GM21423 (cell line): Measurements from ENCODE around the gene DUSP22.

Experiments used
- ATAC-seq: cut with Tn5 transposase; IDR thresholded peaks from one replicate; pipeline ENCODE4 v1.9.1; 2021; ENCODE audit warnings: mild to moderate bottlenecking, moderate library complexity; ENCODE audit not compliant: unreplicated experiment

Gene DUSP22

DNA sequence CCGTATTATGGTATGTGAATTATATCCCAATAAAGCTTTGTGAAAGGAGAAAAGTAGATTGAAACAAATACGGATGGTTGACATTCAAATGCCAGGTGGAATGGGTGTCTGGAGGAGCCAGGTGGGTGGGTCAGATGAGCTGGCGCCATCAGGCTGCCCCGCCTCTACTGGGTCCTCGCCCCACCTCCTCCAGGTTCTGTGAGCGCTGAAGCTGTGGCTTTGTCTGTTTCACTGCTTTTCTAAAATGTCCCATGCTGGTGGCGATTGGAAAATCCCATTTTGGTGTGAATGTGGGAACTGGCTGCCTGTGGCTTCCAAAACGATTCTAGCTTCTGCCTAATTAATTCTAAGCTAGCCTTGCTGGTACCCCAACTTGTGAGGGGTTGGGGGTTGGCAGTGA, 16.5 kb downstream of the DUSP22 start:
- ATAC-seq = no peak

DNA sequence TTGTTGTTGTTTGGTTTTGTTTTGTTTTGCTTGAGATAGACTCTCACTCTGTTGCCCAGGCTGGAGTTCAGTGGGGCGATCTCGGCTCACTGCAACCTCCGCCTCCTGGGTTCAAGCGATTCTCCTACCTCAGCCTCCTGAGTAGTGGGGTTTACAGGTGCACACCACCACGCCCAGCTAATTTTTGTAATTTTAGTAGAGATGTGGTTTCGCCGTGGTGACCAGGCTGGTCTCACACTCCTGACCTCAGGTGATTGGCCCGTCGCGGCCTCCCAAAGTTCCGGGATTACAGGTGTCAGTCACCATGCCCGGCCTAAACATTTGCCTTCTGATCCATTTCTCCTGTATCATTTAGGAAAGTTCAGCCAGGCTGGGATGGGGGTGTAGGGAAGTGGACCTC, 17.7 kb downstream of the DUSP22 start:
- no peak for ATAC-seq

DNA sequence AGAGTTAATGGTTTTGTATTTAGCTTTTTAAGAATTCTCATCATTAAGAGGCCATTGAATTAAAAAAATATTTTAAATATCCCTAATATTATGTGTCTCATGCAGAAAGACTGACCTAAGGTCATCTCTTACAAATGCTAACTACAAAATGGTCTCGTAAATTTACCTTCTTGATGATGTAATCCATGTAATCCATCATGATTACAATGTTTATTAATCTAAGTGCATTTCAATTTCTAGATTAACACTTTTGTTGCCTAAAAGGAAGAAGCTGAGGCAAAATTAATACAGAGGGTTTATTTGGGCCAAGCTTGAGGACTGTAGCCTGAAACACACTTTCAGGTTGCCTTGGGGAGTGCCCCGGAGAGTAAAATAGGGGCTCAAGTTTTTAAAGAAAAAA, 18.4 kb downstream of the DUSP22 start:
- no peak for ATAC-seq

DNA sequence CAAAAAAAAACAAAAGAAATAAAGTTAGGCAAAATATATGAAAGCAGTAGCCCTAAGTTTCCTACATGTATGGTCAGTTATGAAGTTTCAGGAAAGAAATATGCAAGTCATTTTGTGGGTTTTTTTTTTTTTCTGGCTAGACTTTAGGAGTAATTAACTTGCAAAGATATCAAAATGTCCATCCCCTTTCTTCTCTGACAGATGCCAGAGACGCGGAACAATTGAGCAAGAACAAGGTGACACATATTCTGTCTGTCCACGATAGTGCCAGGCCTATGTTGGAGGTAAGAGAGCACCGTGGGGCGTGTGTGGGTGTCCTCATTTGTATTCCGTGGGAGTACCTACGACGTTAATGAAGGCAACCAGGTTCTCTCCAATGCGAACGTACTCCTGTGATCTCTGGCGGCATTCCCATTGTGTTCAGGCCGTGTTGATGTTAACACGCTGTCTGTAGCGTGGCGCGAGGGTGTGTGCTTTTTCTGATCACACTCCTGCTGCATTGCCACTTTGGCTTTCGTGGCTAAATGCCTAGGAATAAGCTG, 19.5 kb downstream of the DUSP22 start:
- no peak for ATAC-seq

DNA sequence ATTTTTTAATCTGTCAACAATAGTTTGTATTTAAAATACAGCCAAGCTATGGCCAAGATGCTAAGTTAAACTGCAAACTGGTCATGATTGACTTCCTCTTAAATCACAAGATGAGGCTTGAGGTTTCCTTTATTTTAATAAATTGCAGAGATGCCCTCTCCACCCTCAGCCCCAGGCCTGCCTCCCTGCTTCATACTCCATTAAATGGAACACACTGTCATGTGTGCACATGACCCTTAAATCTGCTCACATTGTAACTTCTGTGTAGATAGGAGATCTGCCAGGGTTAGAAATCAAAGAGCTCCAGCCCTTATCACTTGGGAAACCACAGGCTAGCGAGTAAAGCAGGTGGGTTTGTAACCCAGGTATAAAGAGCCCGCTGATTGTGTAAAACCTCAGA, 20.8 kb downstream of the DUSP22 start:
- no peak for ATAC-seq

DNA sequence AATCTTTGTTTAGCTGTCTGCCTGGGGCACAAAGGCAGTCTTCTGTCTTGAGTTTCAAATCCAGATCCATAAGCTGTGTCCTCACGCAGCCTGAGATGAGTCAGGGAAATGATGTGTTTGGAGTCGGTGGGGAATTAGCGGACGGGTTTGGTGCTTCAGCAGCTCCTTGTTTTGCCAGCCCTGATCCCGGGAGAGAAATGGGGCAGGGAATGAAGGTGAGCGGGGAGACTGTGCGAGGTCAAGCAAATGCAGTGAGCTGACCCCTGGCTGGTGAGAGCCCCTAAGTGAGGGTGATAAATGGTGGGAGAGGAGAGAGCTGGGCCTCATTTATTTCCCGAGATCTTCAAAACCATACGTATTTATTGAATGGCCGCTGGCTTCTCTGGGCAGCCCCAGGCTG, 21.6 kb downstream of the DUSP22 start:
- no peak for ATAC-seq

DNA sequence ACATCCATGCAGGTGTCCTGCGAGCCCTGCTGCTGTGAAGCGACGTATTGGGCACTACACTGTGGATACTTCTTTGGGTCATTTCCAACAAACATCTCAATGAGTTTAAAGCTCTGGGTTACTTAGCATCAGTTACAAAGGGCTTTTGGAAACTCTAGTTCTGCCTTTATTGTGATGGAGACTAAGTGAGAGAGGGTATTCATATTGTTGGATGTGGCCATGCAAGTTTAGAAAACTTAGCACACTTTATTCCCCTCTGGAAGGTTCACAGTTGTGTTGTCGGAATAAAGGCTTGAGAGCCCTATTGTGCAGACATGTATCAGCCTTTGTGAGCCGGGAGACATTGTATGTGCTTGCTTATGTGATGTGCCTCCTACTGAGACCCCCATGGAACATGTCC, 22.1 kb downstream of the DUSP22 start:
- no peak for ATAC-seq

DNA sequence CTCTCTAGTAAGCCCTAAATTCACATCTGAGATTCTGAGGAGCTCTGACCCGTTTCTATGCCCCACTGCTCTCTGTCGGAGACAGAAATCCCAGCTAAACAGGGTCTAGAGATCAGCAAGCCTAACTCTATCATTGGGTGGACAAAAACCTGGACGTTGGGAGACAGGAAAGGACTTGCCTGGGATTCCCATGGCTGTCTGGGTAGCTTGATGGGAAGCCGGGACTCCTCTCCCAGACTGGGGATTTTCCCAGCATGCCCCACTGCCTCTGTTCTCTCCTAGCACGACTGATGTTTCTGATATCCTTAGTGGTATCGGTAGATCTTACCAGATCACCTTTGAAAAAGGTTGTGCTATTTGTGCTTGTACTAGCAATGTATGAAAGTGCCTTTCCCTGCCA, 22.9 kb downstream of the DUSP22 start:
- no peak for ATAC-seq

DNA sequence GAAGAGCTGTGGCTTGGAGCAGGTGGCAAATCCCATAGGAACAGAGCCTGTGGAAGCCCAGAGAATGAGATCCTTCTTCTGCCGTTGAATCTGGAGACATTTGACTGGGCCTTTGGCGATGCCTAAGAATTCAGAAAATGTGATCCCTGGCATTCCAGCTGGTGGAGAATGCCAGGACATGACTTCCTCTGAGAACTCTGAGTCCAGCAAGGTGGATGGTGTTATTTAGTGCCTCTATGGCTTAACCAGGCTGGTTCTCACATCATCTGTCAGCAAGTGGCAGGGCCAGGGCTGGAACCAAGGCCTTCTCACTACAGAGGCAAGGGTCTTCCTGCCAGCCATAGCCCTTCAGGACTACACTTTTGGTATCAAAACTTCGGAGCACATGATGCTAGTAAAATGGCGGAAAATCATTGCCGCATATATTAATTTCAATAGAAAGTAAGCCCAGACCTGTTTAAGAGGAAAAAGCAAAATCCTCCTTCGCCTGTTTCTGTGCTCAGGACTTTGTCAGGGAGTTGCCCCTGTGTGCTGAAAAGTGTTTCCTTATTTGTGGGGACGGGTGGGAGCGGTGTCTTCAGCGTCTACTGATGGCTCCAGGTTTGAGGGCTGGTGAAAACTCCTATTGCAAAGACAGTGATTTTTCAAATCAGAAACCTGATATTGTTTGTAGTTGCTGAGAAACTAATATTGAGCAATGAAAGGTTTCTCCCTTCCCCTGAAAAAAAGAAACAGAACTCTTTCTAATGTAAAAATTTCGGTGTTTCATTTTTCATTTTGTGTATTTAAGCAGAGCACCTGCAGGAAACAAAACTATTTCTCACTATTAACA, 23.9 kb downstream of the DUSP22 start:
- peak; percentile 26 for ATAC-seq

DNA sequence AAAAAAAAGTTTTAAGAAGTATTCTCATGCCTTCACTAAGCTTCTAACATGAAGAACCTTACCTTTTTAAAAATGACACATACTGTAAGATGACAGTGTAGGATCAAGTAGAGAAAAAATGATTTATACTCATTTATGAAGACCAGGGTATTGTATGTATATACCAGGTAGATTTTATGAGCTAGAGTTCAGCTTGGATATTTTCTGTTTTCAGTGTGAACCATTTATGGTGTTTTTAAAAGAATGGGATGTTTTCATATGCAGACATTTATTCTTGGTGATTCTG, 24.4 kb downstream of the DUSP22 start:
- ATAC-seq = no peak

DNA sequence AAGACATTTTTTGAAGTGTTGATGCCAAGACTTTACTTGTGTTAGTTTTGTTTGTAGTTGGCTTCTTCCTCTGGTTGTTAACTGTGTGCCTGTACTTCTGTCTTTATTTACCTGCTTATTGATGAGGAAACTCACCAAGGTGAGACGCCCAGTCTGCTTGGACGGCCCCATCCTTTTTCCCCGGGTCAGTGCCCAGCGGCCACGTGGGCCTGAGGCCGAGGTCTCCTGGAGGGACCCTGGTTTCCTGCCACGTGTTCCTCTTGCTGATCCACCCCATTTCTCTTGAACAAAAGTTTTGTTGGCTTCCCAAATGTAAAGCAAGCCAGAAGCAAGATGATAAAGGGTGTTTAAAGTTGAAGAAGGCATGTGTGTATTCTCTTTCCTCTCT, 24.8 kb downstream of the DUSP22 start:
- no peak for ATAC-seq

DNA sequence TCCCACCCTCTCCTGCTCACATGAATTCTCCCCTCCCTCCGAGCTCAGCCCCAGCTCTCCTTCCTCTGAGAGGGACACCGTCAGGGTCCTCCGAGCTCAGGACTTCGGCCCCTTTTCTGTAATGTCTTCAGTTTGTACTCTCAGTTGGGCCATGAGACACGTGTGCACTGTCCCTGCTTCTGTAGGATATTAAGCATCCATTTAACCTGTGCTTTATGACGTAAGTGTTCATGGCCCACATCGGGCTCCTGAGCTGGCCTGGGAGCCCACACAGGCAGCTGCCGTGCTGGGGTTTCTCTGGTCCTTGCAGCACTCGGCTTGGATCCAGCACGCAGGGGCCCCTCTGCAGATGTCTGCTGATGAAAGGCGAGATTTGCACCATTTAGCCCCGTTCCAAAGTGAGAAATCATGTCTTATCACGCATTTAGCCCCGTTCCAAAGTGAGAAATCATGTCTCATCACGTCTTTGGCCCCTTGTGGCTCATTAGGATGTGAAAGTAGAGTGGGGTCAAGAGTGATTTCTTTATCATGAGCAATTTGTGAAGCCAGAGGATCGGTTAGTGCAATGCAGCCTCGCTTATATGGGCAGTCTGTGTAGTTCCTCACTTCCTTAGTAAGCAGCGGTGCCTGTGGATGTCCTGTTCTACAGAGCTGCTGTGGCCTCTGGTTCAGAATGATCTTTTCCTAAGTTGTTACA, 25.3 kb downstream of the DUSP22 start:
- ATAC-seq = peak; percentile 21

DNA sequence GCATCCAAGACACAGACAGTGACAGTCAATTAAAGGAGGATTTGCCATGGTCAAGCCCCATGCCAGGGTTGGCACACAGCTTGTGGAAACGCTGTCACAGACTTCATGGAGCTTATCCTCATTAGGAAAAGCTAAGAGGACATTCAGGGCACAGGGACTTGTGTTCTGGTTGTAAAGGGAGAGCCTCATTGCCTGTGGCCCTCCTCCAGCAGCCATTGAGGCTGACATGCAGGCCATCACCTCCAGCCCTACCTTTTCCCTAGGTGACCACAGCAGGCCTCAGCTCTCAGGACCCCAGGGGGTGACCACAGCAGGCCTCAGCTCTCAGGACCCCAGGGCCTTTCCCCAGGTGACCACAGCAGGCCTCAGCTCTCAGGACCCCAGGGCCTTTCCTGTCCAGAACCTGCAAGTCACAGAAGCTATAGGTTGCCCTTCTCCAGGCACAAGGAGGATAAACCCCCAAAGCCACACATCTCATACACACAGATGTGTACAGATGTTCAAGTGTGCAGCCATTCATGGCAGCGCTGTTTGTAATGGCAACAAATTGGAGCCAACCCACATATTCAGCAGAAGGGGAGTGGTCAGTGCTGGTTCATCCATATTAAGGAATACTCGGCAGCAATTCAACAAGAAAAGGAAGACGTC, 26.1 kb downstream of the DUSP22 start:
- ATAC-seq = no peak

DNA sequence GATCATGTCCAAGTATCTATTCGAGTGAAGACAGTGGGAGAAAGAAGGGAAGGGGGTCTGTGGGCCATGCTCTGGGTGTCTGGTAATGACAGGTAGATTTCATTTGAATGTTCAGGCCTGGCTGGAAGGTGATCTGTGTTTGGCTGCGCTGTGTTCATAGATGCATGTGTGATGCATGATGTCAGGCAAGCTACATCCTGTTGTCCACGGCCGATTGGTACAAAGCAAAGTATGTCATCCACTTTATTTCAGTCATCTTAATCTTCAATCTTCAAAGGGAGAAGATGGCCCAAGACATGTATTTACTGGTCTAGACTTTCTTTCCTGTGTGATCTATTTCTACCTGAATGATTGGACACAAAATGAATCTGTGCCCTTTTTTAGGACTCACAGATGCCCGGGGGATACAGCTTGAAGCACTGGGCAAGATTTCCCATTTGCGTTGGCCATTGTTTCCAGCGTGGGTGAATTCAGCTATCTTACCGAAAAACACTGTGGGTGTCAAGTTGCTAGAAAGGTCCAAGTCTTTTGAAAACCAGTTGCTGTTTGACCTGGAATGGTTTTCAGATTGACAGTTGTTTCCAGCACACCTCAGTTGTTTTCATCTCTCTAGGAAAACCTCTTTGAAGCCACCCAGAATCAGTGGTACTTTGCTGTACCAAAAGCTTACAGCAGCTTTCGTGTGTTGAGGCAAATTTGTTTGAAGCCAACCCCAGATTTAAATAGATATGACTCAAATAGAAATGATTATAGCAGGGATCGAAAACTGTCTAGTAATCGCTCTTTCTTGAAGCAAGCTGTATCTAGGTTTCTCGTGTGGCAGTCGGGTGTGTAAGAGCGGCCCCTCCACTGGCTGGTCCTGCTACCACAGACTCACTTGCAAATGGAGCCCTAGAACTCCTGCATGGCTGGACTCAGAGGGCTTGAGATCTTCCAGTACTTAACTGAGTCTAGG, 27.2 kb downstream of the DUSP22 start:
- peak; percentile 33 for ATAC-seq

DNA sequence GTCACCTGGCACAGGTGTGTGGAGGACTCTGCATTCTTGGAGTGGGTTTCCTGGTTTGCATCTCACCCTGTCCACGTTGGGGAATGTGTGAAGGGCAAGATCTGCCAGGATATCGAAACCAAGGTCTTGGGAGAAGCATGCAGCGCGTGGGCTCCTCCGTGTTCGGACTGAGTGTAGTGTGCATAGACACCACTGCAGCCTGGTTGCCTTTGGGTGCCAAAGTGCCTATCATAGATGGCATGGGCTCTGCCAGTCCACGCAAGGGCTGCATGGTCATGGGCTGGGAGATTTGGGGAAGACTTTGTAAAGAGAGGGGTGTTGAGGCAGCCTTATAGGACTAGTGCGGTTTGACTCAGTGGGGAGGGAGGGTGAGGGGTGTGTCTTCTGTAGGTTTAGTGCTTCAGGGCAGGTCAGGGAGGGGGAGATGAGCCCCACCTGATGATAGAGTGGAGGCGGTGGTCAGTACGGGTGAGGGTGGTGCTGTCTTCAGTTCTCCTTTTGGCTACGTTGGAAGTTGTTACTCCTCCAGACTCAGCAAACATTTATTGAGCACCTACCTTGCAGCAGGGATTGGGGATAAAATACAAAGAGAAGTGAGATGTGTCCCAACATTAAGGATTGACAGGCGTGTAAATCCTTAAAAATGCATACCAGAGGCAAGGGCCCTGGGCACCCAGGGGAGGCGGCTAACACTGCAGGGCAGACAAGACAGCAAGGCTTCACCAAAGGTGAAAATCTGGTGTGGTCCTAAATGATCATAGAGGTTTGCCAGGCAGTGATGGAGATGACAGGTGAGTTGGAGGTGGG, 28.3 kb downstream of the DUSP22 start:
- no peak for ATAC-seq

DNA sequence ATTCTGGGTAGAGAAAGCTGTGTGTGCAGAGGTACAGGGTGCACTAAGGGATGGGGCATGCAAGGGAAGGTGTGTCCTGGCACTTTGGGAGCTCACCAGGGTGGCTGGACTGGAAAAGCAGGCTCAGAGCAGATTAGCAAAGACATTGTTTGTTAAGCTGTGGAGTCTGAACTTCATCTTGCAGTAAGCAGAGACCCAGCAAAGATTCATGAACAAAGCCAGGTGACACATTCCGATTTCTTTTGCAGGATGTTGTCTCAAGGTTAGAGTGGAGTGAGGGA, 28.8 kb downstream of the DUSP22 start:
- ATAC-seq = no peak

DNA sequence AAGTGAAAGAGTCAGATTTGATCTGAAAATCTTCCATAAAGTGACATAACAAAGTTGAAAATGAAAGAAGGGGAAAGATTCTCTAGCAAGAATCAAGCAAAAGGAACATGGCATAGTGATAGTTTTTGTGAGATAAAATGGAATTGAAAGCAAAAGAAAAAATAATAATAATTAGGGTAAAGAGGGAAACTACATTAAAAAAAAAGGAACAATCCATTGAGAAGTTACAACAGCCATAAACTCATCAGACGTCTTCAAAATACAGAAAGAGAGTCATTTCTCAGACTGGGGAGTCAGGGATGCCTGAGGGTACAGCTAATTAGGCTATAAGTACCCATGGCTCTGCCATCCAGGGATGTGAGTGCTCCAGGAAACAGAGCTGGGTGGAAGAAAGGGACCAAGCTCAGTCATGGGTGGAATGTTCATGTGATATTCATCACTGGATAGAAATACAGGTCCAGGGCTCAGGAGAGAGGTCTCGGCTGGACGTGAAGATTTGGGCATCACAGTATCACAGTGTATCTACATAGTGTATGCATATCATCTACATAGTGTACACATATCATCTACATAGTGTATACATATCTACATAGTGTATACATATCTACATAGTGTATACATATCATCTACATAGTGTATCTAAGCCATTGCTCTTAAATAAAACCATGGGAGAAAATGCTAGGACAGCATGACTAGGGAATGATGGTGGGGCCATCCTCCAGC, 29.4 kb downstream of the DUSP22 start:
- no peak for ATAC-seq

DNA sequence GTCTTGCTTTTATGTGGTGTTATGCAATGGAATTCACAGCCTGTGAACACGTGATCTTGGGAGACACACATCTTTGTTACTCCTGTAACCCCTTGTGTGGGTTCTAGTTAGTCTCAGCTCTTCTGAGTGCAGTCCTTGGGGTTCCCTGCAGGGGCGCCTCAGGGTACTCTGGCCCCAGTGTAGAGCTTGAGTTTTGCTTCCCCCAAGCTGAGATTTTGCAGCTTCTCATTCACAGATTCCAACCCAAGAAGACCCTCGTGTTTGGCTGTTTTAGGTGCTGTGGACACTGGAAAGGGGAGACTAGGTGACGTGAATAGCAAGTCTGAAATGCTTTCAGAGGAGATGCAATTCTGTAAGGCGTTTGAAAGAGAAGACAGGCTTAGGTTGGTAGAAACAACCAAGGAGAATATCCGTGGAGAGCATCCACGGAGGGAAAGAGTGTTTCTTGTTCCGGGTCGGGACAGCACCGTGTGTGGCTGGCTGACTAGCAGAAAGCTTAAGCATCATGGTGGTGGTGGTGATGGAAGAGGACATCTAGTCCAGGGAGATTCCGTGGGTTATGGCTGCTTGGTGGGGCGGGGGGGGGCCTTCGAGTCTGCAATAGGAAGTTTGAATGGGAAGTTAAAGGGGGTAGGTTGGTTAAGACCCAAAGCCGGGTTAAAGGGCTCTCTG, 30.1 kb downstream of the DUSP22 start:
- ATAC-seq = no peak
